HG03442 (cell line): ENCODE measurements around the gene PPP1R36.
"Not testable (repeated sequence)": the region's sequence is repeated elsewhere in the genome, so short reads cannot be mapped to it uniquely, and the experiment has no call there.

Experiments used
- ATAC-seq: cut with Tn5 transposase; IDR thresholded peaks from one replicate; pipeline ENCODE4 v1.9.1; 2021; ENCODE audit warnings: mild to moderate bottlenecking, moderate library complexity; ENCODE audit not compliant: unreplicated experiment

PPP1R36 gene

DNA sequence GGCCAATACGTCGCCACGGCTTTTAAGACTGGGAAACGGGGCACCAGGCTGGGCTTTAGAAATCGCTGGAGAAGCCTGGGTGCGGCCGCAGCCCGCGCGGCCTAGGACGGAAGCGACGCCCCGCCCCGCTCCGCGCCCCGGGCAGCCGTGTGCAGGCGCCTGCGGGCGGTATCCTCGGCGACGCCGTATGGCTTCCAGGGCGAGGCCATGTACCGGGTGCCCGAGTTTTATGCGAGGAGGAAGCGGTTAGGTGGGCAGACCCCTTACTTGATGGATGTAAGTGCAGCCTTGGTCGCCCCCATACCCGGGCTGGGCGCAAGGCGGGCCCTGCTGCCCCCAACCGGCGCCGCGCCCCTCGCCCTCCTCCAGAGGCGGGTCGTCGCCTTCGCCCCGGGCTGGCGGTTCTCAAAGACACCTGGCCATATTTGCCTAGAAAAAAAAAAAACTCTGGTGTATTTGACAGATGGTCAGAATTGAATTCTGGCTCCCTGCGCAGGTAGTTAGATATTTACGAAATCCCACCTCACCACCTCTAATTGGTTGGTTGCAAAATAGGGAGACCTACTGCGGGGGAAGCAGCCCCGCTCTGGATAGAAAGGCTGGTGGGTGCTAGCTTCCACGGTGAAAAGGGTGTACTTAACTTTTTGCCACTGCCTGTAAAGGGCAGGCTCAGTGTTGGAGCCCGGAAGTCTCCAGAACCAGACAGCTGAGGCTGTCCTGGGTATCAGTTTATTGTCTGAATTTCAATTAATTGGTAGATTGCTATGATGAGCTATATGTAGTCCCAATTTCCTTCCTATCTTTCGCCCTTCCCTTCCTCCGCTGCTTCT is at the start of gene PPP1R36:
TSS of gene PPP1R36 (plus strand) at position 171 of the 830 bp plus-strand sequence. CDS start at position 208, 37 bp downstream.
- no peak for ATAC-seq

DNA sequence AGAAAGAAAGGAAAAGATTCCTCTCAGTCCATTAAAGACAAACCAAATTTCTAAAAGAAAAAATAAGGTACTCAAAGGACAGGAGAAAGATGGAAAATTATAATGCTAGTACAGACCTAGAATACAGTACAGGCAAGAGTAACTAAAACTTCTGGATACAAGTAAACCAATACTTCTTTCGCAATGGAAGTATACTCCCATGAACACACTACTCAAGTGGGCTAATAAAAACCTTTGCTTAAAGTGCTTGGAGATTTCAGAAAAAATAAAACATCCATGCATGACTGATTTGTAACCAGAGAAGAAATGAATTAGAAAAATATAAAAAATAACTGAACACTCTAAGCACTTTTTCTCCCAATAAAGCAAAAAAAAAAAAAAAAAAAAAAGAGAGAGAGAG is 49.7 kb upstream of the PPP1R36 start:
- no peak for ATAC-seq

DNA sequence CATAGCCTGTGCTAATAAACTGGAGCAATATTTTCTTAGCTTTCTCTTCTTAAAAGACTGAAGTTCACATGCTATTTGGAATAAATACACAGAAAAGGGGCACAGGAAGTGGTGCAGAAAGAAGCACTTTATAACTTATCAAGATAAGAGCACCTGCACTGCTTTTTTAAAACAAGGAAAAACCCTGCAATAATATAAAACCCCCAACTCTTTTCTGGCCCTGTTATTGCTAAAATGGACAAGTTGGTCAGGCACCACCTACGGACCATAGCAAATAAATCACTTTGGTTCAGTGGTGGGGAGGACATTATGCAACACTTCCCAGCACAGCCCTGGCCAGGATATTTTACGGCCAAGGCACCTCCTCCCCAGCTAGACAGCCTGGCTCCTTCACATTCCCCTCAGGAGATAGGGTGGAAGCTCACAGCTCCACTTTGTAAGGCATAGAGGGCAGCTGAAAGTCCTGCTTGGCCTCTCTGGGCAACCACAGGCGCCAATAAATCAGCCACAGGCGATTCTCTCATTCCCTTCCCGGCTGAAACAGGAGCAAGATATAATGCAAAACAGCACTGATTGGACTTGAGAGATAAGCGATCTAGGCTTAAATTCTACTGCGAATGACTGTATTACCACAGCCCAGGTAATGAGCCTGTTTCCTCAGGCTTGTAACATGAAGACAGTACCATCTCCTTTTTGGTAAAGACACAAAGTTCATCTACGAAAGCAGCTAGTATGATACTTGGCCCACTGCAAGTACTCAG is 48.2 kb upstream of the PPP1R36 start:
- ATAC-seq: no peak

DNA sequence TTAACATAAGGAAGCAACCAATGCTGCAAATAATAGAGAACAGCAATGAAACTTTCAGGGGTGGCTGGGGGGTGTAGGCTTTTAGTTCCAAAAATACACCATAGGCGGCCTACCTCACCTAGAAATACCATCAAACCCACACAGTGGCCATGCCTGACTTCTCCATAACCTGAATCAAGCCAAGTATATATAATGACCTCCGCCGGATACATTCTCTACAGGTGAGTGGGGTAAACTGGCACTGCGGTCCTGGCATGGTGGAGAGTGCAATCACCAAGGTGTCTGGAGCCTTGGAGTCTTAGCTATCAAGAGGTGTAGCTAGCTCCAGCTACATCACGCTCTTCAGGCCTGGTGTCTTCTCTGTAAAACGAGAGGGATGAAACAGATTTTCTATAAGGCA is 47.3 kb upstream of the PPP1R36 start:
- ATAC-seq: no peak

DNA sequence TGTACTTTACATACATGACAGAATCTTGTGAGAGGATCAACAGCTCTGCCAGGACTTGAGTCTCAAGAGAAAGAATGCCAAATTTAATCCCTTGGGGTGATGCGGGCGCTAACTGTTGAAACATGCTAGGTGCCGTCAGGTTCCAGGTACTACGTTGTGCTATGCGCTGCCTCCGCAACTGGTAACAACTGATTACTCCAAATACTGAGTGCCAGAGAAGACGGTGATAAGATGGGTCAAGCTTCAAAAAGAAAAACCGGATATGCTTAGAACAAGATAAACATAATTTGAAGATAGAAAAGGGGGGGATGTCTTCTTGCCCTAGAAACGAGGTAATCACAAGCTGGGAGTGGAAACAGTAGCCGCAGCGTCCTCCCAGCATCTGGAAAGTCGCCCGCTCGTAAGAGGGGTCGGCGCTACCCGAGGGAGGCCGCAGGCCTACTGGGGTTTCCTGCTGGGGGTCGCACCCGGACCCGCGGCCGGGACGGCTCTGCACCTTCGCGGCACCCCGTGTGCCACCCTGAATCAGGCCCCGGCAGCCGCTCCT is 46.8 kb upstream of the PPP1R36 start:
- ATAC-seq: no peak

GRCh38 chr14:64503434-64504309 is 46.1 kb upstream of the PPP1R36 start, which contains the start of gene ZBTB25:
TSS of gene ZBTB25 (minus strand) at chr14:64503838. CDS start at chr14:64490533, 13,305 bp downstream.
- ATAC-seq: peak; percentile 58

- ATAC-seq: peak; percentile 19
Observed at GRCh38 chr14:64504310-64504896, 45.4 kb upstream of the PPP1R36 start, which contains the start of gene ZBTB1. TSS of gene ZBTB1 (plus strand) at chr14:64504770. CDS start at chr14:64521505, 16,735 bp downstream.

DNA sequence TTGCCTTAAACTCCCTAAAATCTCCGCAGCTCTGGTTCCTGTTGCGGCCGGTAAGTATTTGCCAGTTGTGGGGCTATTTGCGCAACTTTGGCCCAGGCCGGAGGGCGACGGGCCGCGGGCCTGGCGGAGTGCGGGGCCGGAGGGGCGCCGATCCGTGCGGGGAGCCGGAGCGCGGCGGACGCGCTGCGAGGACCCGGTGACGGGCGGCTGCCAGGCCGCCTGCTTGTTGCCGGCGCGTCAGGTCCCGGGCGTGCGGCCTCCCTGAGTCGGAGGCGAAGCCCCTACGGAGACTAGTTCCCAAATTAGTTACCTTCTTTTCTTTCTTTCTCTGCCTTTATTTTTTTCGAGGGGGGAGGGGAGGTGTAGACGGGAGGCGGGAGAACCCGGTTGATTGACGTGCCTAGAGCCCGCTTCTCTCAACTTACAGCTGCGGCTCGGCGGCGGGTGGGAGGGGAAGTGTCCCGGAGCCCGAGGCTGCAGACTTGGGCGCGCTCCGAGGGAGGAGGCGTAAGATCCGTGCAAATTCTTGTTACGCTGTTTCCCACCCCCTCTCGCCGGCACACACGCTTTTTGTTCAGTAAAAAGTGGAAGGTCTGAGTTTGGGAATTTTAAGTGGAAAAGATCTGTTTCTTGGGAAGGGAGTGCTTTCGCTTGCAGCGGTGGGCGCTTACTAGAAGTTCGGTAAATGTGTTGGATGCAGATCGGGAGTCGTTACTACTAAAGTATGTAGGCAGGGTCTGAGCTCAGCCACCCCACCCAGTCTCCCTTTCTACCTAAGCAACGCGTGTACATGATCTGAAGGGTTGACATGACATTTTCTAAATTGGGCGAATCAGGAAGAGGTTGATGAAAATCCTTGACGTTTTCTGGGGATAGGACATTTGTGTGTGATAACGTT is 44.6 kb upstream of the PPP1R36 start:
- ATAC-seq: peak; percentile 15

DNA sequence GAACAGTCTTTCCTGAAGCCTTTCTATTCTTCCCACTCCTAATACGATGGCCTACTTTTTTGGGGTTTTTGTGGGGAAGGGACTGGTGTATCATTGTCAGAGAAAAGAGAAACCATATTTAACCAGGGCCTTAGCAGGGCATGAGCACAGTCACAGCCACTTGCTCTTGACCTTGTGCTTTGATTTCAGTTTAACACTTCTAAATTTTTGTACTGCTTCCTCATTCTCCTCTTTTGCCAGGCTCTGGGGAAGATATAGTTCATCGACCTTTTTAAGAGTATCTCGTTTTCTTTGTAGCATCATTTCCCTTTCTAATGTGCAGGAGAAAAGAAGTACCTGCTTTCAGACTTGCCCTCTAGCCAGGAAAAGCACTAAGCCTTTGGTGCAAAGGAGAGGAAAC is 43.0 kb upstream of the PPP1R36 start:
- ATAC-seq: no peak

DNA sequence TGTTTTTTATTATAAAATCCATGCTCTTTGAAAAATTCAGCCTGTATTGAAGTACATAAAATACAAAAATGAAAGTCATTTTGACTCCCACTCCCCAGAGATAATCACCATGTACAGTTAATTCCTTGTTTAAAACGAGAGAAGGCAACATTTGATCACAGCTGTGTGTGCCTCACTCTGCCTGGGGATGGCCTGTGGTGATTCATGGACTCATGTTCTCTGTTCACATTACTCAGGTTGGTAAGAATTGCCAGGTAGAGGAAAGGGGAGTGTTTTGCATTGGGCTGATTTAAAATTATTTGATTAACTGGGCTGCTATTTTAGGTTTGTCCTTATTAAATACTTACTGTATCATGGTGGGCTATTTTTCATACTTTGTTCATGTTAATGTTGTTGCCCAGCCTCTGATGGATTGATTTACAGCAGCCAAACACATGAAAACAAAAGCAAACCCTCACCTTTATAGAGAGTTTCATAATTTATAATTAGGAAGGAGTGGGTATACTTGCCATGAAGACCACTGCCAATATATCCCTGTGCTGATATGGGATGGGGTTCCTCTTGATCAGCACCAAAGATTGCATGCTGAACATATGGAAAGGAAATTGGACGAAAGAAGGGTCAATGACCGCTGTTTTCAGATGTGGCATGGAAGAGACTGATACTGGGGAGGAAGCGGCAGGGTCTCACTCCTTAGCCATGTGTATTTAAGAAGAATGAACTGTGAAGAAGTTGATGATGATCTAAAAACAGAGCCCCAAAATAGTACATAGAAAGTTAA is 42.2 kb upstream of the PPP1R36 start:
- ATAC-seq: no peak

DNA sequence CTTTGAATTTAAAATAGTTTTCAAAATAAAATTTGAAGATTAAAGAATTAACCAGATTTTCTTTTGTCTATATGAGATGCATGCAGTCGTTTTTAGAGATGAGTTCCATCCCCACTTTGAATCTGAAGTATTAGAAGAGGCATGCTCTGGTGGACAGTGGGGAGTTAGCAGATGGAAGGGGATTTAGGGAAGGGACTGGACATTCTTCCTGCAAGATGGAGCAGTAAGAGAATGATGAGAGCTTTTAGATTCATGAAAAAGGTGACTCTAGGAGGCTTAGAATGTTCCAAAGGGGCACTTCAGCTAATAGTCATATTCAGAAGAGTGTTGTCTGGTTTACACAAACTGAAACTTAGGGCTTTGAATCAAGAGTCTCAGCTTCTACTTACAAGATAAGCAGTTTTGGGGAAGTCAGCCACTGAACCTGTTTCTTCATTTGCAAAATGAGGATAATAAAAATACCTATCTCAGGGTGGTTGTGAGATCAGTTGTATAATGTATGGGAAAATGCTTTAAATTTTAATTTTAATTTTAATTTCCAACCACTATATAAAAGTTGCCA is 41.5 kb upstream of the PPP1R36 start:
- ATAC-seq: no peak

- no peak for ATAC-seq
Observed at GRCh38 chr14:64509036-64509435, 40.7 kb upstream of the PPP1R36 start.

DNA sequence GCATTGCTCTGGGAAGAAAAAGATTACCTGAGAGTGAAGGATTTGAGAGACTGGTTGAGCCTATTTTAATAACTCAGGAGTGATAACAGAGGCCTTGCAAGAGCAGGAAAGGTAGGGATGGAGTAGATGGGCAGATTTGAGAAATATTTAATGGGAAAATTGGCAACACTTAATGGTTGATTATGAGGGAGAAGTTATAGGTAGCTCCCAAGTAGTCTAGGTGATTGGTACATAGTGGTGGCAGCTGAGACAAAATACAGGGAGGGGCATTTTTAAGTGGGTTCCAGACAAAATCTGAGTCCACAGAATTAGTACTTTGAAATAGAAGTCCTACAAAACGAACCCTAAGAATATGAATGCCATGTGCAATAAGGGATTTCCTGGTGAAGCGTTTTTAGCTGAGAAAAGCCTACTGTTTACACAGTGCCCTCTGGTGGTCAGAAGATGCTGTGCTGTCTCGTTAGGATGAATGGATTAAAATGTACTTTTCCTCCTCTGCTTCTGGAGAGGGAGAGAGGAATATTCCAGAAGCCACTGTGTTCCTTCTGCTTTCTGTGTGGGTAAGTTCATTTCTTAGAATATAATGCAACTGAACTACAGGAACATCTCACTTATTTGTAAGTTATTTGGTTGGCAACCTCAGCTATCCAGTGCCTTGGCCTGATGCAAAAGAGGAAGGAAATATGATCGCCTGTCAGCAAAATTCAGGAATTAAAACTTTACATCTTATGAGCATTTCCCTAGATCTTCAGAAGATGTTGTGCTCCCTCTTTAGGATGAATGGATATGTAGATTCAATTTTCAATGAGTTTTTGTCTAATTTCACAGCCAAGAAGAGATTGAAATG is 38.7 kb upstream of the PPP1R36 start:
- no peak for ATAC-seq

- ATAC-seq: no peak
Observed at GRCh38 chr14:64513271-64513670, 36.5 kb upstream of the PPP1R36 start.

- no peak for ATAC-seq
Observed at GRCh38 chr14:64515053-64515452, 34.7 kb upstream of the PPP1R36 start.

DNA sequence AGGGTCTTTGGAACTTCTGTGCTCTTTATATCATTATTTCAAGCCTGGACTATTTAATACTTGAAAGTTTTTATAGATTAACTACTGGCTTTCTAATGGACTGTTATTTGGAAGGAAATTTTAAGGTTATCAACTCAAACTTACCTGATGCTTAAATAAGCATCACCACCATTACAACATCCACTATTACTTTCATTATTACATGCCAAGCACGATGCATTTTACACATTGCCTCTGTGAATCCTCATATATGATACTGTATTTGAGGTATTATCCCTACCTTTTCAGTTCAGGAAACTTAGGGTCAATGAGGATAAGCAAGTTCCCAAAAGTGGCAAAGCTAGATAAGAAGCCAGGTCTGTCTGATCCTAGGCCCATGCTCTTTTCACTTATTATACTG is 32.8 kb upstream of the PPP1R36 start:
- ATAC-seq: no peak

GRCh38 chr14:64517667-64518066 is 32.1 kb upstream of the PPP1R36 start:
- ATAC-seq: not testable (repeated sequence)
